GM19328 (cell line): Measurements from ENCODE around the gene DUSP10.

Experiments
- ATAC-seq: cut with Tn5 transposase; IDR thresholded peaks from one replicate; pipeline ENCODE4 v1.9.1; 2021; ENCODE audit warnings: mild to moderate bottlenecking, moderate library complexity; ENCODE audit not compliant: unreplicated experiment

The DUSP10 gene

GRCh38 chr1:221663321-221663720 is 78.6 kb downstream of the DUSP10 start:
- no peak for ATAC-seq

GRCh38 chr1:221655766-221656305 is 86.1 kb downstream of the DUSP10 start:
- no peak for ATAC-seq
